ENCODE data around the gene FANCF. TPM values are rescaled to one million over a fixed set of nuclear protein-coding genes. Genes with fewer than 3 reads are reported as not detected.
"Not testable (repeated sequence)": the region's sequence is repeated elsewhere in the genome, so short reads cannot be mapped to it uniquely, and the experiment has no call there.

FANCF gene
- total RNA-seq, 1 donor from 2014 or later = 13.4 TPM

DNA sequence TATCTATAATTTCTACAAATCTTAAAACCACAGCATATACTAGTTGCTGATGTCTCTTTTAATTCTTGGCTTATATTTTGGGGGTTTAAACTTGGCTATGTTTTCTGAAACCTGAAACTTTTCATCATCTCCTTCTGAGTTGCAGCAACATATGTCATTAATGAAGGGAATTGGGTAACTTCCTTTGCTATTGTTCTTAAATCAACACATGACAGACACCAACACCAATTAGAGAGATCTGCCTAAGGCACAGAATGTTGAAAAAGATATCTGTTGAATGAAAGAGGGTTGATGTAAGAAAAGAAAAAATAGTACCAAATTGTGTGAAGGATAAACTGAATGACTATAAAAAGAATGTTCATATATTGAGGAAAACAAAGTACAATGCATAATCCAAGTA is 30.5 kb upstream of the FANCF start:
- H3K27me3 ChIP-seq (ENCODE audit: control insufficient read depth, insufficient read depth, low read length) = no peaks in the 10 kb centered on the region
- TF ChIP-seq, protein P1, sequence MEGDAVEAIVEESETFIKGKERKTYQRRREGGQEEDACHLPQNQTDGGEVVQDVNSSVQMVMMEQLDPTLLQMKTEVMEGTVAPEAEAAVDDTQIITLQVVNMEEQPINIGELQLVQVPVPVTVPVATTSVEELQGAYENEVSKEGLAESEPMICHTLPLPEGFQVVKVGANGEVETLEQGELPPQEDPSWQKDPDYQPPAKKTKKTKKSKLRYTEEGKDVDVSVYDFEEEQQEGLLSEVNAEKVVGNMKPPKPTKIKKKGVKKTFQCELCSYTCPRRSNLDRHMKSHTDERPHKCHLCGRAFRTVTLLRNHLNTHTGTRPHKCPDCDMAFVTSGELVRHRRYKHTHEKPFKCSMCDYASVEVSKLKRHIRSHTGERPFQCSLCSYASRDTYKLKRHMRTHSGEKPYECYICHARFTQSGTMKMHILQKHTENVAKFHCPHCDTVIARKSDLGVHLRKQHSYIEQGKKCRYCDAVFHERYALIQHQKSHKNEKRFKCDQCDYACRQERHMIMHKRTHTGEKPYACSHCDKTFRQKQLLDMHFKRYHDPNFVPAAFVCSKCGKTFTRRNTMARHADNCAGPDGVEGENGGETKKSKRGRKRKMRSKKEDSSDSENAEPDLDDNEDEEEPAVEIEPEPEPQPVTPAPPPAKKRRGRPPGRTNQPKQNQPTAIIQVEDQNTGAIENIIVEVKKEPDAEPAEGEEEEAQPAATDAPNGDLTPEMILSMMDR (IDR thresholded peaks at IDR 0.05; ENCODE audit: insufficient read depth, low read length, severe bottlenecking) = no peak
- H3K36me3 ChIP-seq (ENCODE audit: control insufficient read depth, insufficient read depth, low read length) = no peaks in the 10 kb centered on the region
- H3K4me3 ChIP-seq (ENCODE audit: low read depth, low read length) = no peak overlapping the region
- FAIRE-seq (no peak), DNase-seq (ENCODE audit: low read depth) (peak; percentile 61)

DNA sequence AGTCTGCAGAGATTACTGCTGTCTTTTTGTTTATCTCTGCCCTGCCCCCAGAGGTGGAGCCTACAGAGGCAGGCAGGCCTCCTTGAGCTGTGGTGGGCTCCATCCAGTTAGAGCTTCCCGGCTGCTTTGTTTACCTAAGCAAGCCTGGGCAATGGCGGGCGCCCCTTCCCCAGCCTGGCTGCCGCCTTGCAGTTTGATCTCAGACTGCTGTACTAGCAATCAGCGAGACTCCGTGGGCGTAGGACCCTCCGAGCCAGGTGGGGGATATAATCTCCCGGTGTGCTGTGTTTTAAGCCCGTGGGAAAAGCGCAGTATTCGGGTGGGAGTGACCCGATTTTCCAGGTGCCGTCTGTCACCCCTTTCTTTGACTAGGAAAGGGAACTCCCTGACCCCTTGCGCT is 26.7 kb upstream of the FANCF start:
- DNase-seq (ENCODE audit: low read depth); FAIRE-seq: not testable (repeated sequence)

DNA sequence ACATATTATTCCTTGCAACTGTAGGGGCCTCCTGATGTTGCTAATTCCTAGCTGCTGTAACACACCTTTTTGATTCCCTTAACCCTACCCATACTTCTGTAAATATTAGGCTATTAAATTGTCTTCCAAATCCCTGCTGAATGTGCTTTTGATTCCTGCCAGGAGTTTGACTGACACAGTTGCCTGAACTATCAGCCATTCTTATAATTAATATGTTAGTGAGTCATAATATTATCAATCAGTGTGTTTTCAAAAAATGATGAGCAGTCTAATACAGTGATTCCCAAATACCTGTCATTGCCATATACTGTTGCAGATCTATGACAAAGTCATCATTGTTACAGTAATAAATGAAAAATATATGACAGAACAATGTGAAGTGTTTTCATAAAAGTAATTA is 15.9 kb upstream of the FANCF start:
- no peak overlapping the region for H3K4me3 ChIP-seq (ENCODE audit: low read depth, low read length)
- H3K36me3 ChIP-seq (ENCODE audit: control insufficient read depth, insufficient read depth, low read length) = no peaks in the 10 kb centered on the region
- TF ChIP-seq, protein P1 (IDR thresholded peaks at IDR 0.05; ENCODE audit: insufficient read depth, low read length, severe bottlenecking) = no peak
- no peak for DNase-seq (ENCODE audit: low read depth)
- H3K27me3 ChIP-seq (ENCODE audit: control insufficient read depth, insufficient read depth, low read length) = no peaks in the 10 kb centered on the region
- no peak for FAIRE-seq

More for the DNA sequence above, 26.7 kb upstream of the FANCF start:
- H3K27me3 ChIP-seq (ENCODE audit: control insufficient read depth, insufficient read depth, low read length); H3K4me3 ChIP-seq (ENCODE audit: low read depth, low read length); H3K36me3 ChIP-seq (ENCODE audit: control insufficient read depth, insufficient read depth, low read length): not testable (repeated sequence)

DNA sequence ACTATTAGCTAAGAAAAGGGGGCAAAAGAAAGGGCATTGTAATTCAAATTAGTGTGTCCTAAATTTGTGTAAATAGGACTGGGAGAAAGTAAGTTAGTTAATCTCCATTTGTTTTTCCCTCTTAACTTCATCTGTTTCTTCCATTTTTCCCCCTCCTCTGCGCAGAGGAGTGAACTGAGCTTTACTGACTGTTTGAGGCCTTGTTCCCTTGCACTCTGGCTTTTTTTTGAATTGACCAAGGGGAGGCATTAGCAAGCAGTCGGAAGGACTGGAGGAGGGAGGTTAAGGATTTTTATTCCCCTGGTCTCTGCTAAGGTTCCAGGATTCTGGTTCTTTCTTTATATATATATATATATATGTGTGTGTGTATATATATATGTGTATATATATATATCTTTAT is 15.2 kb upstream of the FANCF start:
- no peak for FAIRE-seq
- DNase-seq (ENCODE audit: low read depth) = no peak
- Histone ChIP-seq H3K4me3 (ENCODE audit: low read depth, low read length) (no peak overlapping the region), H3K27me3 (ENCODE audit: control insufficient read depth, insufficient read depth, low read length) (no peaks in the 10 kb centered on the region), H3K36me3 (ENCODE audit: control insufficient read depth, insufficient read depth, low read length) (no peaks in the 10 kb centered on the region)
- TF ChIP-seq, protein P1 (IDR thresholded peaks at IDR 0.05; ENCODE audit: insufficient read depth, low read length, severe bottlenecking) = no peak

GRCh38 chr11:22635689-22636088 is 10.1 kb upstream of the FANCF start:
- H3K36me3 ChIP-seq (ENCODE audit: control insufficient read depth, insufficient read depth, low read length) = no peaks in the 10 kb centered on the region
- no peak for FAIRE-seq
- DNase-seq (ENCODE audit: low read depth) = no peak
- H3K4me3 ChIP-seq (ENCODE audit: low read depth, low read length) = no peak overlapping the region
- TF ChIP-seq, protein P1 (IDR thresholded peaks at IDR 0.05; ENCODE audit: insufficient read depth, low read length, severe bottlenecking) = no peak
- no peaks in the 10 kb centered on the region for H3K27me3 ChIP-seq (ENCODE audit: control insufficient read depth, insufficient read depth, low read length)

- FAIRE-seq (peak; percentile 68), DNase-seq (ENCODE audit: low read depth) (peak; percentile 35)
- no peaks in the 10 kb centered on the region for H3K36me3 ChIP-seq (ENCODE audit: control insufficient read depth, insufficient read depth, low read length)
- no peak overlapping the region for H3K4me3 ChIP-seq (ENCODE audit: low read depth, low read length)
- TF ChIP-seq, protein P1 (IDR thresholded peaks at IDR 0.05; ENCODE audit: insufficient read depth, low read length, severe bottlenecking) = no peak
- no peaks in the 10 kb centered on the region for H3K27me3 ChIP-seq (ENCODE audit: control insufficient read depth, insufficient read depth, low read length)
These were observed 9.4 kb upstream of the FANCF start for GRCh38 chr11:22634897-22635629.
